Measurements from ENCODE around the gene IL25. TPM values are rescaled to one million over a fixed set of nuclear protein-coding genes. Genes with fewer than 3 reads are reported as not detected.

Gene IL25
- polyA plus RNA-seq, 3 donors = not detected

DNA sequence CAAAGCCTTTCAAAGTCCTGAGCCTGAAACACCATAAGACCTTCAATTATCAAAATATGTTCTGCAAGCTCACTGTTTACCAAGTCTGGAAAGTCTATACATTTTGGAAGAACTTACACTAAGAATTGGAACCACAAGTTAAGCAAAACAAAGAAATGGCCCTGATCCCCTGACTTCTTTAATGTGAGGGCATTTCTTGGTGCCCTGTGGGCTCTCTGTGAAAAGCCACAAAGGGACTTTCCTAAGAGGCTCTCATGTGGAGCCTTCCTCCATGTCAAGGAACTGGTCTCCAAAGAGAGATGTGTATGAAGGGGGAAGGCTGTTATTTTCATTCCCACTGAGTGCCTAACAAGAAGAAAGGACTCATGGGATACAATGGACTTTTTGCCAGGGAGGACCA lies 49.0 kb downstream of the IL25 start:
- no peaks in the 10 kb centered on the region for H3K27me3 ChIP-seq (ENCODE audit: control insufficient read depth in 2 of 2, insufficient read depth in 2 of 2, low read length in 2 of 2)
- DNase-seq = no peak
- H3K4me3 ChIP-seq (replicated peaks in 1 of 3; ENCODE audit: low read depth in 2 of 3, low read length in 3 of 3) = no peak overlapping the region
- H4K20me1 ChIP-seq (ENCODE audit: insufficient read depth, low read length) = no peaks in the 10 kb centered on the region
- no peak overlapping the region for H3K27ac ChIP-seq (ENCODE audit: low read depth in 1 of 2, low read length in 2 of 2)
- no peaks in the 10 kb centered on the region for H3K4me1 ChIP-seq (ENCODE audit: control insufficient read depth in 1 of 2, insufficient read depth in 2 of 2, low read length in 2 of 2)
- H3K9me3 ChIP-seq (replicated peaks in 1 of 2; ENCODE audit: control insufficient read depth in 1 of 2, insufficient read depth in 1 of 2, low read length in 2 of 2) = no peaks in the 10 kb centered on the region
- H3K9me3 Mint-ChIP-seq = no peaks in the 10 kb centered on the region
- no peak overlapping the region for H3K4me3 Mint-ChIP-seq
- TF ChIP-seq, protein P1, sequence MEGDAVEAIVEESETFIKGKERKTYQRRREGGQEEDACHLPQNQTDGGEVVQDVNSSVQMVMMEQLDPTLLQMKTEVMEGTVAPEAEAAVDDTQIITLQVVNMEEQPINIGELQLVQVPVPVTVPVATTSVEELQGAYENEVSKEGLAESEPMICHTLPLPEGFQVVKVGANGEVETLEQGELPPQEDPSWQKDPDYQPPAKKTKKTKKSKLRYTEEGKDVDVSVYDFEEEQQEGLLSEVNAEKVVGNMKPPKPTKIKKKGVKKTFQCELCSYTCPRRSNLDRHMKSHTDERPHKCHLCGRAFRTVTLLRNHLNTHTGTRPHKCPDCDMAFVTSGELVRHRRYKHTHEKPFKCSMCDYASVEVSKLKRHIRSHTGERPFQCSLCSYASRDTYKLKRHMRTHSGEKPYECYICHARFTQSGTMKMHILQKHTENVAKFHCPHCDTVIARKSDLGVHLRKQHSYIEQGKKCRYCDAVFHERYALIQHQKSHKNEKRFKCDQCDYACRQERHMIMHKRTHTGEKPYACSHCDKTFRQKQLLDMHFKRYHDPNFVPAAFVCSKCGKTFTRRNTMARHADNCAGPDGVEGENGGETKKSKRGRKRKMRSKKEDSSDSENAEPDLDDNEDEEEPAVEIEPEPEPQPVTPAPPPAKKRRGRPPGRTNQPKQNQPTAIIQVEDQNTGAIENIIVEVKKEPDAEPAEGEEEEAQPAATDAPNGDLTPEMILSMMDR (IDR thresholded peaks at IDR 0.05) = no peak
- H3K4me1 Mint-ChIP-seq = no peaks in the 10 kb centered on the region
- no peaks in the 10 kb centered on the region for H3K36me3 Mint-ChIP-seq
- no peak overlapping the region for H3K9ac ChIP-seq (ENCODE audit: insufficient read depth, low read length, poor library complexity, severe bottlenecking)
- H3K27me3 Mint-ChIP-seq (ENCODE audit: low read depth in 3 of 3) = peaks cover 4 to 14% (median 6%) of the 10 kb centered on the region in 3 donors
- peak overlapping the region in 1 of 7 donors; percentile 23 for H3K27ac Mint-ChIP-seq
- no peaks in the 10 kb centered on the region for H3K36me3 ChIP-seq (replicated peaks in 1 of 2; ENCODE audit: control insufficient read depth in 1 of 2, insufficient read depth in 2 of 2, low read length in 2 of 2)
- H2AFZ ChIP-seq (ENCODE audit: insufficient read depth, low read depth, low read length, poor library complexity, severe bottlenecking) = no peak overlapping the region
- no peak overlapping the region for H3K4me2 ChIP-seq (replicated peaks; ENCODE audit: extremely low read depth, low read length, poor library complexity, severe bottlenecking)
- H3K79me2 ChIP-seq (ENCODE audit: insufficient read depth, low read length) = no peaks in the 10 kb centered on the region
- intact Hi-C loops (cut with micrococcal nuclease) = no loop called here

DNA sequence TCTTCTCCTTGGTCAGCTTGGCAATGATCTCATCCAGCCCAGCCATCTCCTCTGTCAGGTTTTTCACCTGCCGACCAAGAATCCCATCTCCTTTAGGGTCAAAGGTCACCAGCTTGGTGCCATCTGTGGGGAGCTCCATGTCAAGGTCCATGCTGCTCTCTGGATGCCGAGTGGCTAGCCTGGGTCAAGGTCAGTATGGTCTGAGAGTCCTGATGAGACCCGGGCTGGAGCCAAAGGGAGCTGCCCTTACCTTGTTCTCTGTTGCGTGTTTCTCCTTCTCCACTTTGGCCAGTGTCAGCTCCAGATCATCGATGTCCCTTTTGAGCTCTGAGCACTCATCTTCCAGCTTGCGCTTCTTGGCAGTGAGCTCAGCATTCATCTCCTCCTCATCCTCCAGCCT lies 51.0 kb downstream of the IL25 start:
- Histone ChIP-seq H3K9me3 (replicated peaks in 1 of 2; ENCODE audit: control insufficient read depth in 1 of 2, insufficient read depth in 1 of 2, low read length in 2 of 2) (no peaks in the 10 kb centered on the region), H3K4me1 (ENCODE audit: control insufficient read depth in 1 of 2, insufficient read depth in 2 of 2, low read length in 2 of 2) (no peaks in the 10 kb centered on the region), H3K4me2 (replicated peaks; ENCODE audit: extremely low read depth, low read length, poor library complexity, severe bottlenecking) (no peak overlapping the region), H3K36me3 (replicated peaks in 1 of 2; ENCODE audit: control insufficient read depth in 1 of 2, insufficient read depth in 2 of 2, low read length in 2 of 2) (no peaks in the 10 kb centered on the region), H3K27ac (ENCODE audit: low read depth in 1 of 2, low read length in 2 of 2) (no peak overlapping the region), H3K9ac (ENCODE audit: insufficient read depth, low read length, poor library complexity, severe bottlenecking) (no peak overlapping the region), H3K79me2 (ENCODE audit: insufficient read depth, low read length) (no peaks in the 10 kb centered on the region), H4K20me1 (ENCODE audit: insufficient read depth, low read length) (no peaks in the 10 kb centered on the region), H2AFZ (ENCODE audit: insufficient read depth, low read depth, low read length, poor library complexity, severe bottlenecking) (no peak overlapping the region), H3K4me3 (replicated peaks in 1 of 3; ENCODE audit: low read depth in 2 of 3, low read length in 3 of 3) (no peak overlapping the region), H3K27me3 (ENCODE audit: control insufficient read depth in 2 of 2, insufficient read depth in 2 of 2, low read length in 2 of 2) (no peaks in the 10 kb centered on the region)
- TF ChIP-seq, protein P1 (IDR thresholded peaks at IDR 0.05) = no peak
- no peaks in the 10 kb centered on the region for H3K4me1 Mint-ChIP-seq
- H3K36me3 Mint-ChIP-seq = no peaks in the 10 kb centered on the region
- 94% methylated on average over 6 of the region's 6 CpGs for WGBS (ENCODE audit: insufficient coverage)
- H3K27me3 Mint-ChIP-seq (ENCODE audit: low read depth in 3 of 3) = peaks cover 4 to 12% (median 4%) of the 10 kb centered on the region in 3 donors
- no peaks in the 10 kb centered on the region for H3K9me3 Mint-ChIP-seq
- DNase-seq = no peak
- no peak overlapping the region for H3K27ac Mint-ChIP-seq
- no peak overlapping the region for H3K4me3 Mint-ChIP-seq
- intact Hi-C loops (cut with micrococcal nuclease) = no loop called here
